HCT116 (cell line): ENCODE data around the gene PILRA.
"Not testable (repeated sequence)": the region's sequence is repeated elsewhere in the genome, so short reads cannot be mapped to it uniquely, and the experiment has no call there.

Experiments
- CEBPB ChIP-seq: IDR thresholded peaks from 2 replicates; pipeline ENCODE4 v1.6.1; 2012; ENCODE audit warnings: low read depth
- CTCF ChIP-seq, 3 experiments: fragments of 200-600 bp in 1 of 3; sonication (generic) in 1 of 3; IDR thresholded peaks in 2 of 3; conservative IDR thresholded peaks in 1 of 3; 2 replicates each; pipeline ENCODE4 v1.5.1; 2012 to 2017; ENCODE audit warnings: low read depth in 2 of 3, low read length in 2 of 3, antibody characterized with exemption in 1 of 3, borderline replicate concordance in 1 of 3, control low read depth in 1 of 3, mild to moderate bottlenecking in 1 of 3, mixed read lengths in 1 of 3, mixed run types in 1 of 3, moderate library complexity in 1 of 3; ENCODE audit not compliant: insufficient read depth in 1 of 3
- EZH2 ChIP-seq: fragments of 200-600 bp; sonication (generic); IDR thresholded peaks from 2 replicates; pipeline ENCODE4 v1.6.1; 2017; ENCODE audit warnings: antibody characterized with exemption, mixed run types
- EZH2phosphoT487 ChIP-seq: fragments of 200-600 bp; IDR thresholded peaks from 2 replicates; pipeline ENCODE4 v1.6.1; 2018; ENCODE audit warnings: antibody characterized with exemption, borderline replicate concordance
- MAX ChIP-seq: IDR thresholded peaks from 2 replicates; pipeline ENCODE4 v1.6.1; 2012
- POLR2A ChIP-seq: IDR thresholded peaks from 2 replicates; pipeline ENCODE4 v1.7.0; 2011; ENCODE audit warnings: borderline replicate concordance; ENCODE audit not compliant: insufficient read depth, insufficient read length; ENCODE audit errors: extremely low read depth
- POLR2AphosphoS5 ChIP-seq: IDR thresholded peaks from 2 replicates; pipeline ENCODE4 v1.6.1; 2011; ENCODE audit warnings: mild to moderate bottlenecking, low read depth, low read length, moderate library complexity
- RAD21 ChIP-seq: IDR thresholded peaks from 2 replicates; pipeline ENCODE4 v1.6.1; 2012; ENCODE audit warnings: low read depth, mild to moderate bottlenecking
- ZBTB33 ChIP-seq: IDR thresholded peaks from 2 replicates; pipeline ENCODE4 v1.6.1; 2011; ENCODE audit warnings: mild to moderate bottlenecking, low read length, moderate library complexity; ENCODE audit not compliant: insufficient replicate concordance; ENCODE audit errors: extremely low read depth

- TF ChIP-seq CTCF (IDR thresholded peaks at IDR 0.05 in 2 of 3, conservative IDR thresholded peaks at IDR 0.05 in 1 of 3; ENCODE audit: borderline replicate concordance in 1 of 3, insufficient read depth in 1 of 3, low read depth in 2 of 3, low read length in 2 of 3) (0 out of 6 replicates have a peak, but pooled peaks of 1 of the 3 experiments have one; percentile 9), RAD21 (peak; percentile 30; the same call in 1 of the 2 replicates)
- TF ChIP-seq POLR2AphosphoS5, EZH2, EZH2phosphoT487, ZBTB33, MAX, POLR2A, CEBPB: not testable (repeated sequence)
Observed at GRCh38 chr7:100373870-100374598, 747 bp downstream of the PILRA start.
